Retina (tissue), 1 donor: Measurements from ENCODE around the gene PTK7.
A peak's percentile ranks its signal among the peaks of the same experiment; 100 is the strongest.

Experiments
- DNase-seq: peaks from one replicate; pipeline ENCODE4 v3.0.0-alpha.2; 2016

Gene PTK7

DNA sequence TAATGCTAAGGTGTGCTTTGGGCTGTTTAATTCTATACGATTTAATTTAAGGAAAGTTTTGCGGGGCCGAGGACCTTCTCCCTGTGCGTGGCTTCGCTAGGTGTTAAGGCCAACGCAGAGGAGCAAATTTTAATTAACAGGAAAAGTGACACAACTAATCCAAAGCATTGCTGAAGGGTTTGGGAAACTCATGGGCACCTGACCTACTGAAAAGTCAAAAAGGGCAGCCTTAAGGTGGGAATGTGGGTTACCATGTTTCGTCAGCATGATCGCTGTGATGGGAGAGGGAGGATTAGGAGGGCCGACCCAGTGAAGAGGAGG, 105.5 kb downstream of the PTK7 start:
- DNase-seq: no peak

DNA sequence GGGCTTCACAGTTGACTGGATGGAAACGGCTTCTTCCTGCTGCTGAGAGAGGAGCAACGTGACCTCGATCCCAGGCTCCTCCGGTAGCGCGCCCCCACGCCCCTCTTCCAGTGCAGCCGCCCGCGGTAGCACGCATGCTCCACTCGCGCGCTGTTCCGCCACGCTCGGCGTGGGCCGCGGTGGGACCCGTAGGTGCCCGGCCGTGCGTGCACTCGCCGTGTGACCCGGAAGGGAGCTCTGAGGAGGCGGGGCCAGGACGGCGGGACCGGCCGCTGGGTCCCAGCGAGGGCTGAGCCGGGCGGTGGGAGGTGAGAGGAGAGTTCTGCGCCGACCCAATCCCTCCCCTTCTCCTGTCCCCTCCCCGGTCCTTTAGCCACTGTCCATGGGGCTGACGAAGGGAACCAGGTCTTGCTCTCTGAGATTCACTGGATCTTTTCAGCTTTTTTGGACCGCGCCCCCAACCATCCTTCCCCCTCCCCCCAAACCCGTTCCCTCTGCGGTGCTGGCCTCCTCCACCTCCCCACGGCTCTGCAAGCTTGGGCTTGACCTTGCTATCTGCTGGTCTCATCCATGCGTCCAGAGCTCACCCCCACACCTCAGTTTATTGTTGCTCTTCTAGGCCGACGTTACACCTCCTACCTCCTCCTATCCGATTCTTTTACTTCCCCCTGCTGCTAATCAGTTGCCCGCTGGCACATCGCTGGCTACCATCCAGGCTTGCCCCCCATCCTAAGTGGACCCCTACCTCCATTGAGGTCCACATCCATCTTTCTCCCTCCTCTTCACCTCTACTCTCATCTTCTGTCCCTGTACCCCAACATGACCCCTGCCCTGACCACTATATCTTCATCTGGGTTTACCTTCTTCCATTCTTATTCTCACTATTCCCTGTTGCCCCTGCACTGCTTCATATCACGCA, 106.1 kb downstream of the PTK7 start, which contains the start of gene CUL9:
TSS of gene CUL9 (plus strand) at position 255 of the 919 bp plus-strand sequence. CDS start 2,115 bp downstream, outside the sequence.
- peak; percentile 90 for DNase-seq

DNA sequence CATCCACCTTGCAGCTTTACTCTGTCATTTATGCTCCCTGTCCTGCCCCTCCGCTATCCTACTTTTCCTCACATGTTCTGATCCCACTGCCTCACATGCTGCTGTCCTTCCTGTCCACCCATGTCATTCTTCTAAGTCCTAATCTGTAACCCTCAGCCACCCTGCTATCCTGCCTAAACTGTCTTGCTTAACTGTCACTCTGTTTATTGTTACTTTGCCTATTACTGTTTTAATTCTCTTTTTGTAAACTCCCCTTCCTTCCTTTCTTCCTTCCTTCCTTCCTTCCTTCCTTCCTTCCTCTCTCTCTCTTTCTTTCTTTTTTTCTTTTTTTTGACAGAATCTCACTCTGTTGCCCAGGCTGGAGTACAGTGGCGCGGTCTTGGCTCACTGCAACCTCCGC, 107.3 kb downstream of the PTK7 start:
- no peak for DNase-seq

DNA sequence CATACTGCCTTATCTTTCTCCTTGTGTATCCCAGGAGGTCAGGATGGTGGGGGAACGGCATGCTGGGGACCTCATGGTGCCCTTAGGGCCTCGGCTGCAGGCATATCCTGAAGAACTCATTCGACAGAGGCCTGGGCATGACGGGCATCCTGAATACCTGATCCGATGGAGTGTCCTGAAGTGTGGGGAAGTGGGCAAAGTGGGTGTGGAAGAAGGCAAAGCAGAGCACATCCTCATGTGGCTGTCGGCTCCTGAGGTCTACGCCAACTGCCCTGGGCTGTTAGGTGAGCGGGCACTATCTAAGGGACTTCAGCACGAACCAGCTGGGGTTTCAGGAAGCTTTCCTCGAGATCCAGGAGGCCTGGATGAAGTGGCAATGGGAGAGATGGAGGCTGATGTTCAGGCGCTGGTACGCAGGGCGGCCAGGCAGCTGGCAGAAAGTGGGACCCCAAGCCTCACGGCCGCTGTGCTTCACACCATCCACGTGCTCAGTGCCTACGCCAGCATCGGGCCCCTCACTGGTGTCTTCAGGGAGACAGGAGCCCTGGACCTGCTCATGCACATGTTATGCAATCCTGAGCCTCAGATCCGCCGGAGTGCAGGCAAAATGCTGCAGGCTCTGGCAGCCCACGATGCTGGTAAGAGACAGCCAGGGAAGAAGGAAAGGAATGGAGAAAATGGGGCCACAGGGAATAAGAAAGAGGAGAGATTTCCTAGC, 108.3 kb downstream of the PTK7 start:
- DNase-seq: no peak

DNA sequence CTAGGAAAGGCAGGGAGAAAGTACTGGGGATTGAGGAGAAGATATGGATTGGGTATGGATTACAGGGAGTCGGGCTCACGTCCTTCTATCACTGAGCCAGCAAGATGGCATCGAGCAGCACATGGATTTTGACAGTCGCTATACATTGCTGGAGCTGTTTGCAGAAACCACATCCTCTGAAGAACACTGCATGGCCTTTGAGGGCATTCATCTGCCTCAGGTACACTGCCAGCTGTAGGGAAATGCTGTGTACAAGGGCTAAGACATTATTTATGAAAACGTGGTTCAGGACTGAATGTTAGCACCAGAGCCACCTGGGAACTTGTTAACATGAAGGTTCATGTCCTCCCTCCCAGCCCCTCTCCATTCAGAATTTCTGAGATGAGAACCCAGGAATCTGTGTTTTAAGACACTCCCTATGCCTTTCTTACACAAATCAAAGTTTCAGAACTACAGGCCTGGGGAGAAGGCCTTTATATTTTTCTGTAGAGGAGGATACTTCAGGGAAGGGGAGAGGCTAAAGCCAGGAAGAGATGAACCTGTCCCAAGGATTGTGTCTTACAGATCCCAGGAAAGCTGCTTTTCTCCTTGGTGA, 109.4 kb downstream of the PTK7 start:
- DNase-seq: no peak

DNA sequence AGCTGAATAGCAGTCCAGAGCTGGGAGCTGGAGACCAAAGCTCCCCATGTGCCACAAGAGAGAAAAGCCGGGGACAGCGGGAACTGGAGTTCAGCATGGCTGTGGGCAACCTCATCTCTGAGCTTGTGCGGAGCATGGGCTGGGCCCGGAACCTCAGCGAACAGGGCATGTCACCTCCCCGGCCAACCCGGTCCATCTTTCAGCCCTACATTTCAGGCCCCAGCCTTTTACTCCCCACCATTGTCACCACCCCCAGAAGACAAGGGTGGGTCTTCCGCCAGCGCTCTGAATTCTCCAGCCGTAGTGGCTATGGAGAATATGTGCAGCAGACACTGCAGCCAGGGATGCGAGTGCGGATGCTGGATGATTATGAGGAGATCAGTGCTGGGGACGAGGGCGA, 109.9 kb downstream of the PTK7 start:
- no peak for DNase-seq

DNA sequence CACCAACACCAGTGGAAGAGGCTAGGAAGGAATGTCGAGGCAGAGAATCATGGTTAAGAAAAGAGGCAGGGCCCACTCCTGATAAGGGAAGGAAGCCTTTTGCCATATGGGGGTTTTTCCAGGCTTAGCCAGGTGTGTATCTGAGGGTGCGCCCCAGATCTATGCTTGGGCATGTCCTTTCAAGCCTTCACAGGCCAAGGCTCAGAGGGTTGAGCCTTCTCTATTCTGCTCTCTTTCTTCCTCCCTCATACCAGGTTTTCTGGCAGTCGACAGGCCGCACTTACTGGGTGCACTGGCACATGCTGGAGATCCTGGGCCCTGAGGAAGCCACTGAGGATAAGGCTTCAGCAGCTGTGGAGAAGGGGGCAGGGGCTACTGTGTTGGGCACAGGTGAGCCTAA, 110.6 kb downstream of the PTK7 start:
- no peak for DNase-seq

DNA sequence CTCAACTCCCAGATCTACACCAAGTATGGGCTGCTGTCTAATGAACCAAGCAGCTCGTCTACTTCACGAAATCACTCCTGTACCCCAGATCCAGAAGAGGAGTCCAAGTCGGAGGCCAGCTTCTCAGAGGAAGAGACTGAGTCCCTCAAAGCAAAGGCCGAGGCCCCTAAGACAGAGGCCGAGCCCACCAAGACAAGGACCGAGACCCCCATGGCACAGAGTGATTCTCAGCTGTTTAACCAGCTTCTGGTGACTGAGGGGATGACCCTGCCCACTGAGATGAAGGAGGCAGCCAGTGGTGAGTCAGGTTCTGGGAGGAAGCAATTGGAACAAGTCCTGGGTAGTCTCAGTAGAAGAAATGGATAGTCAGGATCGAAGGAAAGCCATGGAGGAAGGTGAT, 111.7 kb downstream of the PTK7 start:
- no peak for DNase-seq

DNA sequence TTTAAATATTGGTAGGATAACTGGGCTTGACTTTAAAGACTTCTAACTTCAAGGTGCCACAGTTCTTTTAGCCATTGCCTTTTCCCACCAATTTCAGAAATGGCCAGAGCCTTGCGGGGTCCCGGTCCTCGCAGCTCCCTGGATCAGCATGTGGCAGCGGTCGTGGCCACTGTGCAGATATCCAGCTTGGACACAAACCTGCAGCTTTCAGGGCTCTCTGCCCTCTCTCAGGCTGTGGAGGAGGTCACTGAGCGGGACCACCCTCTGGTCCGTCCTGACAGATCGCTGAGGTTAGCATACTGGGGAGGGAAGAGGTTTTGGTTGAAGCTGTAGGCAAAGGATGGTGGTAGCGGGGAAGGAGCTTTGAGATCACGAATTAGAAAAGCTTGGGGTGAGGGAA, 112.3 kb downstream of the PTK7 start:
- DNase-seq: no peak

DNA sequence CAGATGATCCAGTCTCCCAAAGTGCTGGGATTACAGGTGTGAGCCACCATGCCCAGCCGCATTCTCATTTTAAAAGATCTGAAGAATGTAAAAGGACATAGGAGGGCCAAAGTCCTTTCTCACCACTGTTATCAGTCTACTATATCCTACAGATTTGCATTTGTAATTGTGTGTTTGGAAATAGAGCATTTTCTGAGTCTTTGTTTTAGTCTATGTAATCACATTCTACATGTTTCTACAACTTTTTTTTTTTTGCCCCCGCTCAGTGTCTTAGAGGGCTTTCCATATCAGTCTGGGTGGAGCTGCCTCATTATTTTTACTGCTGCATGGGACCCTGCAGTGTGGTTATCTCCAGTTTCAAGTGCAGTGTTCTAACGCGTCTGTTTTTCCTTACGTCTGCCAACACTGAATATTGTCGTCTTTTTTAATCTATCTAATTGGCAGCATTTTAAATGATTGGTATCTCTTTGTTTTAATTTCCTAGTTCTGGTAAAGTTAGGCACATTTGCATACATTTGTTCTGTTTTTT, 113.7 kb downstream of the PTK7 start:
- no peak for DNase-seq

DNA sequence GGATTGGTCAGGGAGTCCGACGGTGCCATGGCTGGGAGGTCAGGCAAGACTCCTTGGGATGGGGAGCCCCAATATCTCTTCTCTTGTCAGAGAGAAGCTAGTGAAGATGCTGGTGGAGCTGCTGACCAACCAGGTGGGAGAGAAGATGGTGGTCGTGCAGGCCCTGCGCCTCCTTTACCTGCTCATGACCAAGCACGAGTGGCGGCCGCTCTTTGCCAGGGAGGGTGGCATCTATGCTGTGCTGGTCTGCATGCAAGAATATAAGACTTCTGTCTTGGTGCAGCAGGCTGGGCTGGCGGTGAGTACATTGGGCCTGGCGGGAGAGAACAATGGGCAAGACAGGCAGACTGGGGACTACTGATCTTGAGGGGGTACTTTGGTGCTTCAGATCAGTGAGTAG, 116.8 kb downstream of the PTK7 start:
- DNase-seq: no peak

DNA sequence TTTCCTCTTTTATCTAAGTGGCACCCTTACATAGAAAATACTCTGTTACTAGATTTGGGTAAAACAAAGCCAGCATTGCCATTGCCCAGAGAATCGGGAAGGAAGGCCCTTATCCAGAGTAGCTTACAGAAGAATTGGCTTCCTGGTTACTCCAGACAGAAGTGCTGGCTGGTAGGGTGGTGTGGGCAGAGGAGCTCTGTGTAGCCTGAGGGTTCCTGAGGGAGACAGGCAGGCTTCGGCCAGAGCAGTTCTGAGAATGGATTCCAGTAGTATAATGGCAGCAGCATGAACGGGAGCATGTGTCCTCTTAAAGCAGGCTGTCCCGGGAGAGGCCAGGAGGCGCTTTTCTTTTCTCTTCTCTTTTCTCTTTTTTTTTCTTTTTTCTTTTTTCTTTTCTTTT, 117.8 kb downstream of the PTK7 start:
- no peak for DNase-seq

DNA sequence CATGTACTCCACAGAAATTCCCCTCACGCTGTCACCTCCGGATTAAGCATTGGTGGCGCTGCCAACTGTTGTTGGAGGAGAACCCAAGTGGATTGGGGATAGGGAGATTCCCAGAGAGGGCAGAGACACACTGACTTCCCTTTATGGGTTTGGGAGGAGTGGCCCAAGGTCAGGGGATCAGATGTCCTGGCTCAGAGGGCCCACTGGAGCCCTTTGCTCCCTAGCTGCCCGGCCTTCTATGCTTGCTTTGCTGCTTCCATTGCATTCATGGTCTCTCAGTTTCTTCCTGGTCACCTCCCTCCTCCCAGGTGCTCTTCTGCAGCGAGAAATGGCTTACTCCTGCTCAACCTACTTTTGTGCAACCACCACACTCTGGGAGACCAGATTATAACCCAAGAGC, 120.2 kb downstream of the PTK7 start:
- DNase-seq: no peak

DNA sequence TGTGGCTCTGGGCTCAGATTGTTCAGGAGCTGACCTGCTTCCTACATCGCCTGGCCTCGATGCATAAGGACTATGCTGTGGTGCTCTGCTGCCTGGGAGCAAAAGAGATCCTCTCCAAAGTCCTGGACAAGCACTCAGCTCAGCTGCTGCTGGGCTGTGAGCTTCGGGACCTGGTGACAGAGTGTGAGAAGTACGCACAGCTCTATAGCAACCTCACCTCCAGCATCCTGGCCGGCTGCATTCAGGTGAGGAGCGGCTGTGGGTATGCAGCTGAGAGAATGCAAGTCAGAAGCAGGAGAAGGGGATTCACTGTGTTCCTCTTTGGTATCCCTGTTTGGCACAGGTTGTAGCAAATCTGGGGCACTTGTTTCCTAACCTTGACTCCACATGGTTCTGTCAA, 123.8 kb downstream of the PTK7 start:
- DNase-seq: no peak

DNA sequence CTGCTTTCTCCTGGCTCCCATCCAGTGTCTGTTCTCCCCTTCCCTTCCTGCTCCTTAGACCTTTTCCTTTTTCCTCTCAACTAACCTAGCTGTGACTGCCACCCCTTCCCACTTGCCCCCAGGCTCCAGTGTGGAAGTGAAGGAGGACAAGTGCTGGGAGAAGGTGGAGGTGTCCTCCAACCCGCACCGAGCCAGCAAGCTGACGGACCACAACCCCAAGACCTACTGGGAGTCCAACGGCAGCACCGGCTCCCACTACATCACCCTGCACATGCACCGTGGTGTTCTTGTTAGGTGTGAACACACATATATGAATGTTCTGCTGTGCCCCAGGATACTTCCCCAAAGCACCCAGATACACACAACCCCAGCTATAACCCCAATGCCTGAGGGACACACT, 124.4 kb downstream of the PTK7 start:
- DNase-seq: no peak

DNA sequence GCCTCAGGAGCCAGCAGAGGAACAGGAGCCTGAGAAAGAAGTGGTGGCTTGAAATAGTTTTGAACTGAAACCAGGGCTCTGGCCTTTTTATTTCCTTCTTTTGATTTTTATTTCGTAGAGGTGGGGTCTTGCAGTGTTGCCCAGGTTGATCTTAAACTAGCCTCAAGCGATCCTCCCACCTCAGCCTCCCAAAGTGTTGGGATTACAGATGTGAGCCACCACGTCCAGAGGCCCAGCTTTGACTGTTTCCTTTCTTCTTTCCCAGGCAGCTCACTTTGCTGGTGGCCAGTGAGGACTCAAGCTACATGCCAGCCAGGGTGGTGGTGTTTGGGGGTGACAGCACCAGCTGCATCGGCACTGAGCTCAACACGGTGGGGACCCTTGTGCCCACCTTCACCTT, 126.3 kb downstream of the PTK7 start:
- no peak for DNase-seq

DNA sequence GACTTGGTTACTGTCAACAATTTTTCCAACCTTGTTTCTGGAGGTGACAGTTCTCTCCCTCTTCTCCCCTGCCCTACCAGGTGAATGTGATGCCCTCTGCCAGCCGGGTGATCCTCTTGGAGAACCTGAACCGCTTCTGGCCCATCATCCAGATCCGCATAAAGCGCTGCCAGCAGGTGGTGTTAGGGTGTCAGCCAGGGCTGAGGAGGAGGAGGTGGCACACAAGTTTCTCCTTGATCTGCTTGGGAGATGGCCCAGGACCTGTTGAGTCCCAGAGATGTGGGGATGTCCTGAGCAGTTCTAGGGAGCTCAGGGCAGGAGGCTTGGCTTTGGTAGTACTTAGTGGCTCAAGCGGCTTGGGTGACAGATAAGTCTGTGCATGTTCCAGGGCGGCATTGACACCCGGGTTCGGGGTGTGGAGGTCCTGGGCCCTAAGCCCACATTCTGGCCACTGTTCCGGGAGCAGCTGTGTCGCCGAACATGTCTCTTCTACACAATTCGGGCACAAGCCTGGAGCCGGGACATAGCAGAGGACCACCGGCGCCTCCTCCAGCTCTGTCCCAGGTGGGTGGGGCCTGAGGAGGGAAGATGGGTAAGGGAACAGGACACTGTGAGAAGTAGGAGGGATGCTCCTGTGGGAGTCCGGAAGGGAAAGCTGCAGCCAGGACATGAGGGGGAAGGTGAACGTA, 127.1 kb downstream of the PTK7 start:
- DNase-seq: no peak

DNA sequence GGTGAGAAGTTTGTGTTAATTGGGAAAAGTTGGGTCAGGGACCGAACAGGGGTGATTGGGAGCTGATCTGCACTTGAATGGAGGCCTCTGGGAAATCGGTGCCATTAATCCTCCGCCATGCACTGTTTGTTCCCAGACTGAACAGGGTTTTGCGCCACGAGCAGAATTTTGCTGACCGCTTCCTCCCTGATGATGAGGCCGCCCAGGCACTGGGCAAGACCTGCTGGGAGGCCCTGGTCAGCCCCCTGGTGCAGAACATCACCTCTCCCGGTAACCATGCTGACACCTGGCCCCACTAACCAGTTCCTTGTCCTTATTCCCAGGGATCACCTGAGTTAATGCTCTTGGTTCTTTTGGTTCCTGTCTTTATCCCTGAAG, 127.6 kb downstream of the PTK7 start:
- no peak for DNase-seq

DNA sequence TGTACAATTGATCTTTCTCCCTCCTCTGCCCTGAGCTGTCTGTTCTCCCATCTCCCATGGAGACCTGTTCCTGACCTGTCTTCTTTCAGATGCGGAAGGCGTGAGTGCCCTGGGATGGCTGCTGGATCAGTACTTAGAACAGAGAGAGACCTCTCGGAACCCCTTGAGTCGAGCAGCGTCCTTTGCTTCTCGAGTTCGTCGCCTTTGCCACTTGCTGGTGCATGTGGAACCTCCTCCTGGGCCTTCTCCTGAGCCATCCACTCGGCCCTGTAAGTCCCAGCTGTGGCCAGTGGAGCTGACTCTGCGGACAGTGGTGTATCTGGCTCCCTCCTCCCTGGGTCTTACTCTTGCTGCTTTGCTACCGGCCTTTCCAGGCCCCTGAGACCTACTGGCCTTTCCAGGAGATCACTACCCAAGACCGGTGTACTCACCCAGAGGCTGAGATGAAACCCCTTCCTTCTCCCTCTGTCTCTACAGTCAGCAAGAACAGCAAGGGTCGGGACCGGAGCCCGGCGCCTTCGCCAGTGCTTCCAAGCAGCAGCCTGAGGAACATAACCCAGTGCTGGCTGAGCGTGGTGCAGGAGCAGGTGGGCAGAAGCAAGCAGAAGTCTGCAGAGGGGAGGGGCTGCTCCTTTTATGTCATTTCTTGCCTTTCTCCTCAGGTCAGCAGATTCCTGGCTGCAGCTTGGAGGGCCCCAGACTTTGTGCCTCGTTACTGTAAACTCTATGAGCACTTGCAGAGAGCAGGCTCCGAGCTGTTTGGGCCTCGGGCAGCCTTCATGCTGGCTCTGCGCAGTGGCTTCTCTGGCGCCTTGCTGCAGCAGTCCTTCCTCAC, 128.4 kb downstream of the PTK7 start:
- no peak for DNase-seq

DNA sequence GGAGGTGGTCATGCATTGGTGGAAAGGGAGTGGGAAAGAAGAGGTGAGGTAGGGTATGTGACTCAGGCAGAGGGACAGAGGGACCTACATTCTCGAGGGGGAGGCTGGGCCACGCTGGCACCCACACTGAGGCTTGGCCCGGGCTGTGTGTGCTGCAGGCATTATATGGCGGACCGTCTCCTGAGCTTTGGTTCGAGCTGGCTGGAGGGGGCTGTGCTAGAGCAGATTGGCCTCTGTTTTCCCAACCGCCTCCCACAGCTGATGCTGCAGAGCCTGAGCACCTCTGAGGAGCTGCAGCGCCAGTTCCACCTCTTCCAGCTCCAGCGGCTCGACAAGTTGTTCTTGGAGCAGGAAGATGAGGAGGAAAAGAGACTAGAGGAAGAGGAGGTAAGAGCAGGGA, 129.7 kb downstream of the PTK7 start:
- no peak for DNase-seq

DNA sequence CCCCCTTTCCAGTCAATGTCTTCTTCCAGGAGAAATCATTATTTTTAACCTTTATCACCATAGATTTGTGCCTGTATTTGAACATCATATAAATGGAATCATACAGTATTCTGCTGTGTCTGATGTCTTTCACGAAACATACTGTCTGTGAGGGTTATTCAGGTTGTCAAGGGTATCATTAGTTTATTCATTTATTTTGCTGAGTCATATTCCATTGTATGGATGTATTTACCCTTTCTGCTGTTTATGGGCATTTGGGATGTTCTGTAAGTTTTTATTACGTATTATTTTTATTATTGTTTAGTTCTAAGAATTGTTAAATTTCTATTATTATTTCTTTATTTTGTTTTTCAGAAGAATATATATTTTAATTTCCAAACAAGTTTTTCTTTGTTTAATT, 131.2 kb downstream of the PTK7 start:
- DNase-seq: no peak
